Endothelial cell of umbilical vein (primary cell): ENCODE measurements around the gene TTLL5. TPM values are rescaled to one million over a fixed set of nuclear protein-coding genes. Genes with fewer than 3 reads are reported as not detected.

Experiments
- BruUV-seq: library from RNA; stranded (reverse); fragments of 400-500 nt; replicated peaks from 2 replicates; lab custom pipeline; 2021; lab: Mats Ljungman, UMichigan
- CTCF ChIA-PET: fragments of 300-600, 350-600 bp; sonication (Branson Sonifier 250); formaldehyde crosslinking; loops from one replicate; lab custom pipeline; 2021; ENCODE audit warnings: antibody characterized with exemption, inconsistent platforms; lab: Charles Lee
- POLR2A ChIA-PET: fragments of 300-600, 350-600 bp; sonication (Branson Sonifier 250); formaldehyde crosslinking; loops from one replicate; lab custom pipeline; 2021; ENCODE audit warnings: antibody characterized with exemption, inconsistent platforms; lab: Charles Lee
- DNase-seq: peaks from one replicate; pipeline ENCODE4 v3.0.0-alpha.2; 2011; ENCODE audit warnings: low read depth, low spot score
- FAIRE-seq: peaks from 2 replicates; lab custom pipeline; 2011; peaks lifted over from hg19 to GRCh38; lab: Jason Lieb, UNC
- H2AFZ ChIP-seq: 2 replicates; pipeline ENCODE4 v1.6.0; 2012; ENCODE audit warnings: low read depth, low read length, control low read depth, inconsistent platforms
- H3K27ac ChIP-seq: 2 replicates; pipeline ENCODE4 v1.5.1; 2011; ENCODE audit warnings: low read depth, mild to moderate bottlenecking, control low read depth, low read length, moderate library complexity; ENCODE audit not compliant: insufficient read depth
- H3K27me3 ChIP-seq, 2 experiments: 2 replicates each; pipeline versions ENCODE4 v1.6.0 to v1.6.1; 2011; ENCODE audit warnings: low read length in 2 of 2, mixed read lengths in 1 of 2; ENCODE audit not compliant: control insufficient read depth in 2 of 2, insufficient read depth in 2 of 2
- H3K36me3 ChIP-seq, 2 experiments: 2 replicates in 1 of 2; 3 replicates in 1 of 2; pipeline ENCODE4 v1.5.1; 2011; ENCODE audit warnings: low read length in 2 of 2, mild to moderate bottlenecking in 1 of 2, moderate library complexity in 1 of 2; ENCODE audit not compliant: control insufficient read depth in 2 of 2, insufficient read depth in 2 of 2; ENCODE audit errors: extremely low read depth in 1 of 2
- H3K4me1 ChIP-seq: 3 replicates; pipeline ENCODE4 v1.5.1; 2011; ENCODE audit warnings: mild to moderate bottlenecking, low read length; ENCODE audit not compliant: control insufficient read depth, insufficient read depth; ENCODE audit errors: extremely low read depth
- H3K4me2 ChIP-seq: 2 replicates; pipeline ENCODE4 v1.6.1; 2011; ENCODE audit warnings: low read length, control low read depth, mixed read lengths; ENCODE audit not compliant: insufficient read depth
- H3K4me3 ChIP-seq, 3 experiments: fragments of 200-600 bp in 1 of 3; sonication (generic), shearing (Covaris generic) in 1 of 3; replicated peaks in 1 of 3; 2 replicates each; pipeline ENCODE4 v1.5.1; 2011 to 2016; ENCODE audit warnings: control low read depth in 3 of 3, low read length in 3 of 3, mild to moderate bottlenecking in 2 of 3, inconsistent platforms in 1 of 3, low read depth in 1 of 3, moderate library complexity in 1 of 3; ENCODE audit not compliant: insufficient read depth in 1 of 3
- H3K79me2 ChIP-seq: 2 replicates; pipeline ENCODE4 v1.6.0; 2012; ENCODE audit warnings: low read length, inconsistent platforms; ENCODE audit not compliant: control insufficient read depth, insufficient read depth
- H3K9ac ChIP-seq: replicated peaks from 2 replicates; pipeline ENCODE3; 2011; ENCODE audit warnings: low read length, control low read depth; ENCODE audit not compliant: insufficient read depth; ENCODE audit errors: extremely low read depth
- H3K9me1 ChIP-seq: replicated peaks from 3 replicates; pipeline ENCODE4 v1.6.0; 2011; ENCODE audit warnings: mild to moderate bottlenecking, low read length; ENCODE audit not compliant: control insufficient read depth, insufficient read depth; ENCODE audit errors: extremely low read depth
- H3K9me3 ChIP-seq: replicated peaks from 2 replicates; pipeline ENCODE4 v1.5.1; 2012; ENCODE audit warnings: low read length, inconsistent platforms; ENCODE audit not compliant: control insufficient read depth, insufficient read depth
- H4K20me1 ChIP-seq: replicated peaks from 2 replicates; pipeline ENCODE3; 2011; ENCODE audit warnings: mild to moderate bottlenecking, low read length; ENCODE audit not compliant: control insufficient read depth, insufficient read depth; ENCODE audit errors: extremely low read depth
- EZH2 ChIP-seq: IDR thresholded peaks from 2 replicates; pipeline ENCODE4 v1.6.1; 2012; ENCODE audit warnings: borderline replicate concordance, low read depth, mild to moderate bottlenecking, moderate library complexity, low read length, inconsistent platforms; ENCODE audit not compliant: severe bottlenecking
- FOS ChIP-seq: IDR thresholded peaks from 2 replicates; pipeline ENCODE4 v1.6.1; 2011; ENCODE audit warnings: mild to moderate bottlenecking, low read length, moderate library complexity, borderline replicate concordance; ENCODE audit not compliant: insufficient read depth
- GATA2 ChIP-seq: IDR thresholded peaks from 2 replicates; pipeline ENCODE4 v1.7.0; 2011; ENCODE audit warnings: low read depth, mild to moderate bottlenecking, moderate library complexity, mixed read lengths, low read length; ENCODE audit not compliant: insufficient read length, insufficient read depth
- JUN ChIP-seq: IDR thresholded peaks from 2 replicates; pipeline ENCODE4 v1.6.1; 2011; ENCODE audit warnings: borderline replicate concordance, low read depth; ENCODE audit not compliant: insufficient read length, insufficient read depth
- MYC ChIP-seq: IDR thresholded peaks from one replicate; pipeline ENCODE4 v1.6.1; 2011; ENCODE audit warnings: mild to moderate bottlenecking, low read depth, low read length
- POLR2A ChIP-seq: IDR thresholded peaks from 2 replicates; pipeline ENCODE4 v1.6.1; 2012; ENCODE audit warnings: low read depth, mild to moderate bottlenecking, control low read depth, low read length
- POLR2AphosphoS5 ChIP-seq: IDR thresholded peaks from 2 replicates; pipeline ENCODE4 v1.6.1; 2012; ENCODE audit warnings: low read depth, mild to moderate bottlenecking, control low read depth, low read length, moderate library complexity; ENCODE audit not compliant: insufficient read depth
- dilution Hi-C: fragments of 300-500 bp; cut with MboI; formaldehyde crosslinking; loops from one replicate; pipeline ENCODE4 v1.15.0; 2019; ENCODE audit warnings: low sequenced_read_pairs; ENCODE audit not compliant: extremely low pct_ligation_motif_present
- intact Hi-C: fragments of 100-400 bp; cut with micrococcal nuclease; formaldehyde crosslinking; loops from one replicate; pipeline ENCODE4 v1.10.0; 2022
- polyA plus RNA-seq, 4 experiments: library from polyadenylated mRNA; depleted of rRNA in 3 of 4; stranded (reverse) in 3 of 4; unstranded in 1 of 4; fragments of >200 nt; gene quantifications; 2 replicates each; pipeline versions ENCODE4 v1.2.1 to v1.2.3, GENCODE V29; 2011 to 2012; ENCODE audit warnings: missing spikeins in 1 of 4
- total RNA-seq: library from RNA; stranded (reverse); gene quantifications from 2 replicates; pipeline ENCODE4 v1.2.3, GENCODE V29; 2021
- TF ChIP-seq, protein P1 (sequence below): IDR thresholded peaks from 2 replicates; pipeline ENCODE4 v1.6.1; 2011; ENCODE audit not compliant: insufficient read depth, insufficient read length
- TF ChIP-seq, protein P2 (sequence below), 2 donors: IDR thresholded peaks; 1 replicate in 1 of 2; 2 replicates in 1 of 2; pipeline ENCODE4 v1.5.1; 2011; ENCODE audit warnings: low read length in 2 of 2, mild to moderate bottlenecking in 2 of 2, moderate library complexity in 2 of 2, control low read depth in 1 of 2, inconsistent platforms in 1 of 2, low read depth in 1 of 2; ENCODE audit not compliant: insufficient read depth in 1 of 2; ENCODE audit errors: extremely low read depth in 1 of 2

The TTLL5 gene
- total and polyA plus RNA-seq, 2 donors (not counting 3 experiments of a cell fraction or from before 2014, with no cell fraction given), result 33.2 to 93.6 TPM

GRCh38 chr14:75724414-75725204 lies 63.6 kb downstream of the TTLL5 start:
- Histone ChIP-seq H2AFZ (no peak overlapping the region), H3K27me3 (no peaks in the 10 kb centered on the region), H4K20me1 (no peaks in the 10 kb centered on the region), H3K9me1 (no peaks in the 10 kb centered on the region), H3K27ac (no peak overlapping the region), H3K4me1 (no peaks in the 10 kb centered on the region), H3K36me3 (peaks cover 2 to 11% of the 10 kb centered on the region in 2 experiments), H3K4me3 (no peak overlapping the region), H3K9ac (no peak overlapping the region), H3K9me3 (no peaks in the 10 kb centered on the region), H3K4me2 (no peak overlapping the region), H3K79me2 (no peaks in the 10 kb centered on the region)
- intact Hi-C loops, result no loop called here
- CTCF ChIA-PET, result interaction anchor here (1.6 kb wide), 1 partner anchor 15 kb away, joined by 4 read pairs; no protein-coding TSS in a partner anchor
- no peak for DNase-seq
- TF ChIP-seq POLR2AphosphoS5, result no peak
- no peak for TF ChIP-seq FOS
- TF ChIP-seq POLR2A, result no peak
- no peak for TF ChIP-seq GATA2
- TF ChIP-seq, protein P1, sequence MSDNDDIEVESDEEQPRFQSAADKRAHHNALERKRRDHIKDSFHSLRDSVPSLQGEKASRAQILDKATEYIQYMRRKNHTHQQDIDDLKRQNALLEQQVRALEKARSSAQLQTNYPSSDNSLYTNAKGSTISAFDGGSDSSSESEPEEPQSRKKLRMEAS, result no peak
- no peak for TF ChIP-seq MYC
- TF ChIP-seq, protein P2, sequence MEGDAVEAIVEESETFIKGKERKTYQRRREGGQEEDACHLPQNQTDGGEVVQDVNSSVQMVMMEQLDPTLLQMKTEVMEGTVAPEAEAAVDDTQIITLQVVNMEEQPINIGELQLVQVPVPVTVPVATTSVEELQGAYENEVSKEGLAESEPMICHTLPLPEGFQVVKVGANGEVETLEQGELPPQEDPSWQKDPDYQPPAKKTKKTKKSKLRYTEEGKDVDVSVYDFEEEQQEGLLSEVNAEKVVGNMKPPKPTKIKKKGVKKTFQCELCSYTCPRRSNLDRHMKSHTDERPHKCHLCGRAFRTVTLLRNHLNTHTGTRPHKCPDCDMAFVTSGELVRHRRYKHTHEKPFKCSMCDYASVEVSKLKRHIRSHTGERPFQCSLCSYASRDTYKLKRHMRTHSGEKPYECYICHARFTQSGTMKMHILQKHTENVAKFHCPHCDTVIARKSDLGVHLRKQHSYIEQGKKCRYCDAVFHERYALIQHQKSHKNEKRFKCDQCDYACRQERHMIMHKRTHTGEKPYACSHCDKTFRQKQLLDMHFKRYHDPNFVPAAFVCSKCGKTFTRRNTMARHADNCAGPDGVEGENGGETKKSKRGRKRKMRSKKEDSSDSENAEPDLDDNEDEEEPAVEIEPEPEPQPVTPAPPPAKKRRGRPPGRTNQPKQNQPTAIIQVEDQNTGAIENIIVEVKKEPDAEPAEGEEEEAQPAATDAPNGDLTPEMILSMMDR (IDR thresholded peaks at IDR 0.05; ENCODE audit: extremely low read depth in 1 of 2, insufficient read depth in 1 of 2, low read depth in 1 of 2, low read length in 2 of 2), result no peak
- no peak for TF ChIP-seq EZH2
- TF ChIP-seq JUN, result no peak
- no peak for FAIRE-seq
- dilution Hi-C loops, result loop anchor here (25.0 kb wide), 1 partner anchor 263 kb away; the partner anchor contains the start of genes IFT43 and TGFB3
- POLR2A ChIA-PET, result no interaction called here
- BruUV-seq, result no TSS peak
